IMR-90 (cell line): ENCODE data around the gene RXRG. TPM values are rescaled to one million over a fixed set of nuclear protein-coding genes. Genes with fewer than 3 reads are reported as not detected.

ENCODE experiments used
- ATAC-seq: fragments of 200-7000 bp; cut with Tn5 transposase; 2 replicates; pipeline ENCODE4 v1.9.1; 2020; ENCODE audit warnings: low read depth, mild to moderate bottlenecking, moderate library complexity
- BruUV-seq: library from RNA; stranded (reverse); fragments of 400-500 nt; replicated peaks from 2 replicates; lab custom pipeline; 2021; lab: Mats Ljungman, UMichigan
- CTCF ChIA-PET: fragments of 300-600 bp; formaldehyde crosslinking; extraction: SDS; loops from one replicate; lab custom pipeline; 2021; ENCODE audit warnings: antibody characterized with exemption; lab: Yijun Ruan, JAX
- POLR2A ChIA-PET: fragments of 300-600 bp; sonication (Branson Sonifier 250); formaldehyde crosslinking; loops from one replicate; lab custom pipeline; 2022; ENCODE audit warnings: antibody characterized with exemption; ENCODE audit not compliant: unreplicated experiment; lab: Charles Lee
- DNase-seq: peaks from one replicate; pipeline ENCODE4 v3.0.0; 2013
- H2AFZ ChIP-seq: replicated peaks from 2 replicates; pipeline ENCODE3; 2013; ENCODE audit warnings: low read length, mild to moderate bottlenecking; ENCODE audit not compliant: poor library complexity
- H2AK5ac ChIP-seq: 2 replicates; pipeline ENCODE4 v1.6.1; 2013; ENCODE audit warnings: low read depth, low read length, inconsistent platforms
- H2AK9ac ChIP-seq: replicated peaks from 2 replicates; pipeline ENCODE3; 2013; ENCODE audit warnings: mild to moderate bottlenecking, low read depth, low read length, moderate library complexity; ENCODE audit not compliant: poor library complexity
- H2BK120ac ChIP-seq: 2 replicates; pipeline ENCODE4 v1.6.1; 2013; ENCODE audit warnings: low read depth, low read length, inconsistent platforms
- H2BK15ac ChIP-seq: 3 replicates; pipeline ENCODE4 v1.6.1; 2013; ENCODE audit warnings: low read depth, low read length, inconsistent platforms
- H2BK20ac ChIP-seq: 2 replicates; pipeline ENCODE4 v1.6.1; 2013; ENCODE audit warnings: low read depth, mild to moderate bottlenecking, inconsistent platforms, low read length, moderate library complexity
- H2BK5ac ChIP-seq: 2 replicates; pipeline ENCODE4 v1.6.1; 2013; ENCODE audit warnings: mild to moderate bottlenecking, low read depth, low read length, inconsistent platforms; ENCODE audit not compliant: poor library complexity, severe bottlenecking
- H3K14ac ChIP-seq: replicated peaks from 2 replicates; pipeline ENCODE4 v1.6.1; 2013; ENCODE audit warnings: low read depth, low read length, inconsistent platforms
- H3K18ac ChIP-seq: 2 replicates; pipeline ENCODE4 v1.6.1; 2013; ENCODE audit warnings: low read depth, low read length, control low read depth
- H3K23ac ChIP-seq: 2 replicates; pipeline ENCODE4 v1.6.1; 2013; ENCODE audit warnings: low read depth, low read length, inconsistent platforms
- H3K27ac ChIP-seq: 2 replicates; pipeline ENCODE4 v1.5.1; 2013; ENCODE audit warnings: mild to moderate bottlenecking, control low read depth, low read length; ENCODE audit not compliant: insufficient read depth
- H3K27me3 ChIP-seq: 2 replicates; pipeline ENCODE4 v1.6.1; 2013; ENCODE audit warnings: low read length; ENCODE audit not compliant: control insufficient read depth, insufficient read depth
- H3K36me3 ChIP-seq: 2 replicates; pipeline ENCODE4 v1.6.1; 2013; ENCODE audit warnings: low read length, mixed read lengths; ENCODE audit not compliant: control insufficient read depth, insufficient read depth
- H3K4ac ChIP-seq: 2 replicates; pipeline ENCODE4 v1.6.1; 2013; ENCODE audit warnings: low read depth, low read length, inconsistent platforms
- H3K4me1 ChIP-seq: 2 replicates; pipeline ENCODE4 v1.6.1; 2013; ENCODE audit warnings: low read length, mixed read lengths; ENCODE audit not compliant: control insufficient read depth, insufficient read depth
- H3K4me2 ChIP-seq: 2 replicates; pipeline ENCODE4 v1.6.1; 2013; ENCODE audit warnings: low read depth, mild to moderate bottlenecking, control low read depth, low read length, moderate library complexity
- H3K4me3 ChIP-seq: 2 replicates; pipeline ENCODE4 v1.5.1; 2013; ENCODE audit warnings: low read depth, mild to moderate bottlenecking, control low read depth, low read length, moderate library complexity; ENCODE audit not compliant: insufficient read depth
- H3K56ac ChIP-seq: 2 replicates; pipeline ENCODE4 v1.6.1; 2013; ENCODE audit warnings: low read length, inconsistent platforms; ENCODE audit not compliant: insufficient read depth; ENCODE audit errors: extremely low read depth
- H3K79me1 ChIP-seq, 2 experiments: 2 replicates each; pipeline ENCODE4 v1.6.1; 2013; ENCODE audit warnings: low read length in 2 of 2, inconsistent platforms in 1 of 2, low read depth in 1 of 2
- H3K9ac ChIP-seq: 2 replicates; pipeline ENCODE4 v1.6.1; 2013; ENCODE audit warnings: low read depth, low read length, control low read depth
- H3K9me1 ChIP-seq: 2 replicates; pipeline ENCODE4 v1.6.1; 2013; ENCODE audit warnings: low read length, inconsistent platforms; ENCODE audit not compliant: insufficient read depth
- H3K9me3 ChIP-seq: 2 replicates; pipeline ENCODE4 v1.6.1; 2013; ENCODE audit warnings: low read length; ENCODE audit not compliant: control insufficient read depth, insufficient read depth
- H4K20me1 ChIP-seq: 2 replicates; pipeline ENCODE4 v1.6.1; 2013; ENCODE audit warnings: low read length, inconsistent platforms; ENCODE audit not compliant: insufficient read depth
- H4K5ac ChIP-seq: 2 replicates; pipeline ENCODE4 v1.6.1; 2013; ENCODE audit warnings: mild to moderate bottlenecking, low read depth, low read length, control low read depth
- H4K8ac ChIP-seq, 2 experiments: 2 replicates each; pipeline ENCODE4 v1.6.1; 2013; ENCODE audit warnings: low read depth in 2 of 2, low read length in 2 of 2, control low read depth in 1 of 2, inconsistent platforms in 1 of 2
- H4K91ac ChIP-seq: 2 replicates; pipeline ENCODE4 v1.6.1; 2013; ENCODE audit warnings: low read depth, low read length, inconsistent platforms; ENCODE audit not compliant: insufficient read depth
- CEBPB ChIP-seq: IDR thresholded peaks from 2 replicates; pipeline ENCODE4 v1.6.1; 2012; ENCODE audit warnings: low read depth, low read length, improper control_type of control experiment
- CHD1 ChIP-seq: IDR thresholded peaks from 2 replicates; pipeline ENCODE4 v1.6.1; 2012; ENCODE audit warnings: low read depth, low read length, improper control_type of control experiment
- FOS ChIP-seq: fragments of 150-350 bp; IDR thresholded peaks from 2 replicates; pipeline ENCODE4 v1.6.1; 2016; ENCODE audit warnings: low read depth, low read length
- MAFK ChIP-seq: IDR thresholded peaks from 2 replicates; pipeline ENCODE4 v1.6.1; 2012; ENCODE audit warnings: low read depth, low read length, improper control_type of control experiment
- POLR2A ChIP-seq: IDR thresholded peaks from 2 replicates; pipeline ENCODE4 v1.6.1; 2012; ENCODE audit warnings: mild to moderate bottlenecking, low read depth, low read length
- RAD21 ChIP-seq: IDR thresholded peaks from 2 replicates; pipeline ENCODE4 v1.6.1; 2012; ENCODE audit warnings: low read length, improper control_type of control experiment
- RCOR1 ChIP-seq: IDR thresholded peaks from 2 replicates; pipeline ENCODE4 v1.6.1; 2012; ENCODE audit warnings: mild to moderate bottlenecking, low read length, improper control_type of control experiment; ENCODE audit not compliant: insufficient replicate concordance
- RFX5 ChIP-seq: IDR thresholded peaks from 2 replicates; pipeline ENCODE4 v1.8.0; 2012; ENCODE audit warnings: low read depth, mild to moderate bottlenecking, low read length, moderate library complexity
- WGBS, 2 experiments: methylation state at CpG; one replicate each; pipeline versions ENCODE4 v1.1.5 to v1.1.7; 2013; ENCODE audit warnings: missing lambda C conversion rate in 2 of 2; ENCODE audit not compliant: insufficient read length in 1 of 2; ENCODE audit errors: extremely low coverage in 2 of 2; 5-methylcytosine and 5-hydroxymethylcytosine counted together
- dilution Hi-C: fragments of 300-500 bp; cut with HindIII; formaldehyde crosslinking; loops from one replicate; pipeline ENCODE4 v1.14.3; 2018; ENCODE audit warnings: low sequenced_read_pairs; ENCODE audit not compliant: unreplicated experiment
- in situ Hi-C: fragments of 300-500 bp; cut with MboI; formaldehyde crosslinking; loops from 3 replicates; pipeline ENCODE4 v1.14.3; 2019; ENCODE audit warnings: low sequenced_read_pairs, inconsistent platforms, mixed read lengths
- intact Hi-C: fragments of 100-400 bp; cut with micrococcal nuclease; formaldehyde crosslinking; loops from 2 replicates; pipeline ENCODE4 v1.10.0; 2022
- polyA plus RNA-seq, 3 experiments: library from polyadenylated mRNA; depleted of rRNA; stranded (reverse); fragments of >200 nt; gene quantifications; 2 replicates each; pipeline ENCODE4 v1.2.3, GENCODE V29; 2012; ENCODE audit warnings: low replicate concordance in 1 of 3
- total RNA-seq: library from RNA; depleted of rRNA; stranded (reverse); fragments of >200 nt; gene quantifications from 2 replicates; pipeline ENCODE4 v1.2.3, GENCODE V29; 2012

The RXRG gene
- total and polyA plus RNA-seq, 2 of the 4 experiments (the other 2 are of a cell fraction), result not detected

- no peak overlapping the region for H3K9ac ChIP-seq
- H3K4me2 ChIP-seq, result no peak overlapping the region
- no peaks in the 10 kb centered on the region for H3K4me1 ChIP-seq
- H2BK5ac ChIP-seq, result no peak overlapping the region
- H2AK5ac ChIP-seq, result no peak overlapping the region
- no peak overlapping the region for H3K4ac ChIP-seq
- intact Hi-C loops, result no loop called here
- H4K91ac ChIP-seq, result no peak overlapping the region
- H3K36me3 ChIP-seq, result no peaks in the 10 kb centered on the region
- ATAC-seq, result no peak
- H3K14ac ChIP-seq, result no peak overlapping the region
- no peak for DNase-seq
- H3K18ac ChIP-seq, result no peak overlapping the region
- no peaks in the 10 kb centered on the region for H3K79me1 ChIP-seq
- H3K27me3 ChIP-seq, result no peaks in the 10 kb centered on the region
- H4K20me1 ChIP-seq, result no peaks in the 10 kb centered on the region
- ChIA-PET CTCF (no interaction called here), POLR2A (no interaction called here)
- H2BK15ac ChIP-seq, result no peak overlapping the region
- in situ Hi-C loops, result no loop called here
- H2BK120ac ChIP-seq, result no peak overlapping the region
- WGBS, 2 experiments, result 10% methylated on average over 2 of the region's 6 CpGs; no CpG with 5 or more reads in 1 of the 2 experiments
- no peak overlapping the region for H3K23ac ChIP-seq
- H2AFZ ChIP-seq, result no peak overlapping the region
- dilution Hi-C loops, result no loop called here
- H4K8ac ChIP-seq, result no peak overlapping the region
- H3K56ac ChIP-seq, result no peak overlapping the region
- H3K9me1 ChIP-seq, result no peaks in the 10 kb centered on the region
- no peak overlapping the region for H2BK20ac ChIP-seq
- H2AK9ac ChIP-seq, result no peak overlapping the region
- TF ChIP-seq RAD21 (no peak), CHD1 (no peak), POLR2A (no peak), FOS (no peak), RCOR1 (no peak), RFX5 (no peak), MAFK (no peak), CEBPB (no peak)
- BruUV-seq, result no TSS peak
- H3K9me3 ChIP-seq, result no peaks in the 10 kb centered on the region
- no peak overlapping the region for H3K4me3 ChIP-seq
- no peak overlapping the region for H3K27ac ChIP-seq
- no peak overlapping the region for H4K5ac ChIP-seq
These were observed 23.9 kb upstream of the RXRG start for GRCh38 chr1:165468726-165469249.
